ENCODE data around the gene PIK3R5. TPM values are rescaled to one million over a fixed set of nuclear protein-coding genes. Genes with fewer than 3 reads are reported as not detected.

The PIK3R5 gene
- total RNA-seq, 1 experiment from 2014 or later: 5.9 TPM

- TF ChIP-seq NR1H2 (CRISPR knock-in tag; IDR thresholded peaks at IDR 0.05): no peak
- TF ChIP-seq FOXK1 (CRISPR knock-in tag; IDR thresholded peaks at IDR 0.05): no peak
These were observed 96.2 kb downstream of the PIK3R5 start (continued) for GRCh38 chr17:8869114-8869815.

DNA sequence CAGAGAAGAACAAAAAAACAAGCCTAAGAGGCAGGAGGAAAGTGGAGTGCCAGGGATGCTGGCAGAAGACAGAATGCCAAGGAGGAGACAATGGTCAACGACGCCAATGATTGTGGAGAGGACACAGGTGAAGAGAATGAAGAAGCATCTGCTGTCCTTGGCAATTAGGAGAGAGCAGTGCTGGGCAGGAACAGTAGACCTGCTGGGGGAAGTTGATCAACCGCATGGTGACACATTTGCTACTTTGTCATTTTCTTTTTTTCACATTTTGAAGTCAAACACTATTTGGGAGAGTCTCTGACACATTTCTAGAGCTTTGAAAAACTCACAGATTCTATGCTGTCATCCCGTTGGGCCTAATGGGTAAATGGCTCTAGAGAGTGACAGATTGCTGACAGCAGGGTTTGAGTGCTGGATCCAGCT lies 97.0 kb downstream of the PIK3R5 start:
- no peak overlapping the region for H3K4me3 Mint-ChIP-seq
- TF ChIP-seq, protein P1, sequence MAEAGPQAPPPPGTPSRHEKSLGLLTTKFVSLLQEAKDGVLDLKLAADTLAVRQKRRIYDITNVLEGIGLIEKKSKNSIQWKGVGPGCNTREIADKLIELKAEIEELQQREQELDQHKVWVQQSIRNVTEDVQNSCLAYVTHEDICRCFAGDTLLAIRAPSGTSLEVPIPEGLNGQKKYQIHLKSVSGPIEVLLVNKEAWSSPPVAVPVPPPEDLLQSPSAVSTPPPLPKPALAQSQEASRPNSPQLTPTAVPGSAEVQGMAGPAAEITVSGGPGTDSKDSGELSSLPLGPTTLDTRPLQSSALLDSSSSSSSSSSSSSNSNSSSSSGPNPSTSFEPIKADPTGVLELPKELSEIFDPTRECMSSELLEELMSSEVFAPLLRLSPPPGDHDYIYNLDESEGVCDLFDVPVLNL (CRISPR knock-in tag; IDR thresholded peaks at IDR 0.05; ENCODE audit: borderline replicate concordance, low read depth): no peak
- TF ChIP-seq TEAD1 (CRISPR knock-in tag; IDR thresholded peaks at IDR 0.05) (no peak), USF2 (CRISPR knock-in tag; IDR thresholded peaks at IDR 0.05) (no peak), IRF1 (CRISPR knock-in tag; IDR thresholded peaks at IDR 0.05) (no peak), TP53 (CRISPR knock-in tag; IDR thresholded peaks at IDR 0.05) (no peak)
- H3K27me3 Mint-ChIP-seq (ENCODE audit: low read depth): no peaks in the 10 kb centered on the region
- no peak for DNase-seq (ENCODE audit: low spot score)
- ATAC-seq: no peak
- CTCF ChIA-PET: interaction anchor here (0.6 to 1.7 kb wide), 3 partner anchors 26 to 829 kb away, joined by 3 to 5 read pairs (median 4); partner anchors contain the start of gene ALOX15B
- 0 out of 2 replicates have a peak, but pooled peaks cover 3% of the 10 kb centered on the region for H3K9me3 Mint-ChIP-seq
- no peak overlapping the region for H3K27ac Mint-ChIP-seq
- peaks cover 13% of the 10 kb centered on the region for H3K4me1 Mint-ChIP-seq
- POLR2A ChIA-PET: no interaction called here
- no peaks in the 10 kb centered on the region for H3K36me3 Mint-ChIP-seq

- no peak for ATAC-seq
These were observed 97.4 kb downstream of the PIK3R5 start for GRCh38 chr17:8868092-8868491.

DNA sequence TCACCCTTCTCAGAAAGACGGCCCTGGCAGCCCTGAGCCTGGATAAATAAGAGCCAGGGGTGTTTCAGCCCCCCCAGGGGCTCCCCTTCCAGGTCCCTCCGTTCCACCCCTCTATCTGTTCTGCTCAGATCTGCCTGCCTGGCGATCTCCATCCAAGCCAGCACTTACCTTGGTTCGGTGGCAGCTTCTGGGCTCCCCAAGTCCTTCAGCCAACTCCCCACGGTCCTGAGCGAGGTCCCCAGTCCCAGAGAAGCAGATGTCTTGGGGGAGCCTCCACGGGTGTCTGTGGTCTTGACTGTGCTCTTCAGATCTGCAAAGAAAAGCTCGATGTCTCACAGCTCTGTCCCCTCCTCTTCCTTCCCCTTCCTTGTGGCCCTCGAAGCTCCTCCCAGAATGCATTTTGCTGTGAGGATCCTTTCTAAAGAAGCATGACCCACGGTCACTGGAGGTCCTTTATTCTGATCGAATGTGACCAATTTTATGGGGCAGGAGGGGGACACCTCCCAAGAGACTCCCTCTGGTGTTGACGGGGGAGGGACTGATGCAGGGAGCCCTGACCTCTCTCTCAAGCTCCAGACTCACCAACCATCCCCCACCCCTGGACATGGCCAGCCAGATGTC lies 98.0 kb downstream of the PIK3R5 start, which contains the start of gene PIK3R6:
PIK3R6 (minus strand) TSS at position 314 of the 621 bp plus-strand sequence. CDS start 17,880 bp downstream, outside the sequence.
- POLR2A ChIA-PET: no interaction called here
- Mint-ChIP-seq H3K36me3 (no peaks in the 10 kb centered on the region), H3K27me3 (ENCODE audit: low read depth) (no peaks in the 10 kb centered on the region), H3K4me1 (peaks cover 7% of the 10 kb centered on the region), H3K27ac (no peak within 1 kb of the TSS), H3K9me3 (0 out of 2 replicates have a peak, but pooled peaks cover 3% of the 10 kb centered on the region), H3K4me3 (no peak within 1 kb of the TSS)
- DNase-seq (ENCODE audit: low spot score): no peak
- CTCF ChIA-PET: no interaction called here
- ATAC-seq: no peak
- TF ChIP-seq TP53 (CRISPR knock-in tag; IDR thresholded peaks at IDR 0.05): no peak
- no peak for TF ChIP-seq EMX1 (CRISPR knock-in tag; IDR thresholded peaks at IDR 0.05)
- no peak for TF ChIP-seq ZNF138 (CRISPR knock-in tag; conservative IDR thresholded peaks at IDR 0.05)
- TF ChIP-seq ZNF232 (CRISPR knock-in tag; IDR thresholded peaks at IDR 0.05): no peak
- no peak for TF ChIP-seq IRF2 (CRISPR knock-in tag; IDR thresholded peaks at IDR 0.05; ENCODE audit: borderline replicate concordance, low read depth)
- TF ChIP-seq ZNF317 (CRISPR knock-in tag; IDR thresholded peaks at IDR 0.05; ENCODE audit: borderline replicate concordance, low read depth): no peak
- TF ChIP-seq ESRRA (CRISPR knock-in tag; IDR thresholded peaks at IDR 0.05; ENCODE audit: borderline replicate concordance): no peak
- no peak for TF ChIP-seq PREB (CRISPR knock-in tag; IDR thresholded peaks at IDR 0.05; ENCODE audit: borderline replicate concordance)
- no peak for TF ChIP-seq ZNF512 (CRISPR knock-in tag; IDR thresholded peaks at IDR 0.05; ENCODE audit: borderline replicate concordance)

More at GRCh38 chr17:8868092-8868491, 97.4 kb downstream of the PIK3R5 start:
- Mint-ChIP-seq H3K36me3 (no peaks in the 10 kb centered on the region), H3K4me1 (peaks cover 9% of the 10 kb centered on the region), H3K27ac (no peak overlapping the region), H3K4me3 (no peak overlapping the region), H3K27me3 (ENCODE audit: low read depth) (no peaks in the 10 kb centered on the region), H3K9me3 (0 out of 2 replicates have a peak, but pooled peaks cover 3% of the 10 kb centered on the region)
- no peak for TF ChIP-seq ZNF138 (CRISPR knock-in tag; conservative IDR thresholded peaks at IDR 0.05)
- TF ChIP-seq, protein P2, sequence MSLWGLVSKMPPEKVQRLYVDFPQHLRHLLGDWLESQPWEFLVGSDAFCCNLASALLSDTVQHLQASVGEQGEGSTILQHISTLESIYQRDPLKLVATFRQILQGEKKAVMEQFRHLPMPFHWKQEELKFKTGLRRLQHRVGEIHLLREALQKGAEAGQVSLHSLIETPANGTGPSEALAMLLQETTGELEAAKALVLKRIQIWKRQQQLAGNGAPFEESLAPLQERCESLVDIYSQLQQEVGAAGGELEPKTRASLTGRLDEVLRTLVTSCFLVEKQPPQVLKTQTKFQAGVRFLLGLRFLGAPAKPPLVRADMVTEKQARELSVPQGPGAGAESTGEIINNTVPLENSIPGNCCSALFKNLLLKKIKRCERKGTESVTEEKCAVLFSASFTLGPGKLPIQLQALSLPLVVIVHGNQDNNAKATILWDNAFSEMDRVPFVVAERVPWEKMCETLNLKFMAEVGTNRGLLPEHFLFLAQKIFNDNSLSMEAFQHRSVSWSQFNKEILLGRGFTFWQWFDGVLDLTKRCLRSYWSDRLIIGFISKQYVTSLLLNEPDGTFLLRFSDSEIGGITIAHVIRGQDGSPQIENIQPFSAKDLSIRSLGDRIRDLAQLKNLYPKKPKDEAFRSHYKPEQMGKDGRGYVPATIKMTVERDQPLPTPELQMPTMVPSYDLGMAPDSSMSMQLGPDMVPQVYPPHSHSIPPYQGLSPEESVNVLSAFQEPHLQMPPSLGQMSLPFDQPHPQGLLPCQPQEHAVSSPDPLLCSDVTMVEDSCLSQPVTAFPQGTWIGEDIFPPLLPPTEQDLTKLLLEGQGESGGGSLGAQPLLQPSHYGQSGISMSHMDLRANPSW (CRISPR knock-in tag; conservative IDR thresholded peaks at IDR 0.05; ENCODE audit: low read depth): no peak
- CTCF ChIA-PET: interaction anchor here (1.2 kb wide), 1 partner anchor 27 kb away, joined by 4 read pairs; no protein-coding TSS in a partner anchor
- POLR2A ChIA-PET: no interaction called here
- no peak for DNase-seq (ENCODE audit: low spot score)

All from WTC11 (cell line).